Measurements from ENCODE around the gene GSN. TPM values are rescaled to one million over a fixed set of nuclear protein-coding genes. Genes with fewer than 3 reads are reported as not detected.
A peak's percentile ranks its signal among the peaks of the same experiment; 100 is the strongest.

GSN gene
- total RNA-seq, 1 donor from 2014 or later, result 28.5 TPM

DNA sequence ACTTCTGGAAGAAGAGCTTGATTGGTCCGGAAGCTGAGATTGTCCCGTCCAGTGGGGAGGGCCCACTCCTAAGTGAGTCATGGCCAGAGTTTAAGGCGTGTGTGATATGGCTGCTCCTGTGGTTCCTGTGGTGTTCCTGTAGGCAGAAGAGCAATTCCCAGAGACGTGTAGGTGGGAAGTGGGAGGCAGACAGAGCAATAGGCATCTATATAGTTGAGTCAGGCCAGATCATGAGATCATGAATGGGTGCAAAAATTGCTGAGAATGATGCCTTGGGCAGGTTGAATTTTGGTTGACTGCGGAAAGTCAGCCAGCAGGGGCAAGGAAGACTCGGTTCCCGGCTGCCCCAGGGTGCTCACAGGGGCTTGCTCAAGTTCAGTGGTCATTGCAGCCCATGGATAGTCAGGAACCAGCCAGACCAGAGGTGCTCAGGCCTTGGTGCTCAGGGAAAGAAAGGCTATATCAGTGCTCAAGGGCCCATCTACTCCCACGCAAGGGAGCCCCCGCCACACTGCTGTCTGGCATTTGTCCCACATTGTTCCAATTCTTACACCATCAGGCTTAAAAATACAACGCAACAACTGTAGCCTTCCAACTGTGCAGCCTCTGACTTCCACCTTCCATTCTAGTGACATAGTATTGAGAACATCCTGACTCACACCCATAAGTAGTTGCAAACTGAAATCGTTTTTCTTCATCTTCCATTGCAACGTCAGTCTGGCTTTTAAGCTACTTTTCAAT lies 21.0 kb upstream of the GSN start:
- no peak for DNase-seq

DNA sequence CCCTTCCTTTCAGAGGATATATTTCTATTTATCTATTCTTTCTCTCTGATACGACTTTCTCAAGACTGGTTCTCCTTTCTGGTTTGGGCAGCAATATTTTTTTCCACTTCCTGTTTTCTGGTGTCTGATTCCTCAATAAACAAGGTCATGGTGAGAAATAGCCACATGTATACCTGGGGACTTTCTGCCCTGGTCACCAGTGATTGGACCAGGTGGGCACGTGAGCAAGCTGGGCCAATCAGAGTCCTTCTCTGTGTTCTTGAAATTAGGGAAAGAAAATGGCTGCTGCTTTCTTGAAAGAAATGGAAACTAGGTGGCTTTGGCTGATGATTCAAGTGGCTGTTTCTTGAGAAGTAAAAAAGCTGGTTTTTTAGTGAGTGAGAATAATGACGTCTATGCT lies 18.4 kb upstream of the GSN start:
- no peak for DNase-seq

DNA sequence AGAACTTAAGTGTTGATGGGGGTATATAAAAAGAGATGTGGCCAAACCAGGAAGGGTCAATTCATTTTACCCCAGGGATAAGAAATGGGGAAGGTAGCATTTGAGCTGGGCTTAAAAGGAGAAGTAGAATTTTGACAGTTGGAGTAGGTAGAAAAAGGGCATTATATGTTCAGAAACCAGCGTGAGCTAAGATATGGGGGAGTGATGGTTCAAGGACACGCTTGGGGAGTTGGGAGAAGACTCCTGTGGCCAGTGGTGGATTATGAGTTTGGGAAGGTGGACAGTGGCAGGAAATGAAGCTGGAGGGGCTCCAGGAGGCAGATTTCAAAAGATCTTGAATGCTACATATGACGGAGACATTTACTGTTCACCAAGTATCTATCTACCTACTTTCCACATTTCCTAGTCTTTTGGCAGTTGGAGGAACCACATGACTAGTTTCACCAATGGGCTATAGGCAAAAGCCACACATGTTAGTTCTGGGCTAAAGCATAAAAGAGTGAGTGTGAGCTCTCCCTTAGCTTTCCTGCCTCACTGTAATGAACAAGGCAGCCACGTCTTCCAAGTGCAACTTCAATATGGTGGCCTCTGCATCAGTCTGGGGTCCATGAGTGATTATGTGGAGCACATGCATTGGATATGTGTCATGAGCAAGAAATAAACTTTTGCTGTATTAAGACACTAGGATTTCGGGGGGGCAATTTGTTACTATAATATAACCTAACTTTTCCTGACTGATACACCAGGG lies 15.7 kb upstream of the GSN start:
- DNase-seq, result no peak

DNA sequence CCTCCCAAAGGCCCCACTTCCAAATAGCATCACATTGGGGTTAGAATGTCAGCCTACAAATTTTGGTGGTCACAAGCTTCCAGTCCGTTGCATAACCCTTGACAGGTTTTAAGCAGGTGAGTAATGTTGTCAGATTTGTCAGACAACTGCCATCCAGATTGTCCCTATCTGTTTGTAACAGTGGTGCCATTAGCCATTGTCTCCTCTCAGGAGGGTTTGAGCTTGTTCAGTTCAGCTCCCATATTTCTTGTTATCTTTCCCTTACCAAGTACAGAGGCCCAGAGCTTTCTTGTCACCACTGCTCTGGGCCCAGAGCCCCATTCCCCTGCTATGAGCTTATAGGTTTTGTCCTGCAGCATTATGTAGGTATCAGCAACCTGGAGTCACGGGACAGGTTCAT lies 14.8 kb upstream of the GSN start:
- DNase-seq, result no peak

DNA sequence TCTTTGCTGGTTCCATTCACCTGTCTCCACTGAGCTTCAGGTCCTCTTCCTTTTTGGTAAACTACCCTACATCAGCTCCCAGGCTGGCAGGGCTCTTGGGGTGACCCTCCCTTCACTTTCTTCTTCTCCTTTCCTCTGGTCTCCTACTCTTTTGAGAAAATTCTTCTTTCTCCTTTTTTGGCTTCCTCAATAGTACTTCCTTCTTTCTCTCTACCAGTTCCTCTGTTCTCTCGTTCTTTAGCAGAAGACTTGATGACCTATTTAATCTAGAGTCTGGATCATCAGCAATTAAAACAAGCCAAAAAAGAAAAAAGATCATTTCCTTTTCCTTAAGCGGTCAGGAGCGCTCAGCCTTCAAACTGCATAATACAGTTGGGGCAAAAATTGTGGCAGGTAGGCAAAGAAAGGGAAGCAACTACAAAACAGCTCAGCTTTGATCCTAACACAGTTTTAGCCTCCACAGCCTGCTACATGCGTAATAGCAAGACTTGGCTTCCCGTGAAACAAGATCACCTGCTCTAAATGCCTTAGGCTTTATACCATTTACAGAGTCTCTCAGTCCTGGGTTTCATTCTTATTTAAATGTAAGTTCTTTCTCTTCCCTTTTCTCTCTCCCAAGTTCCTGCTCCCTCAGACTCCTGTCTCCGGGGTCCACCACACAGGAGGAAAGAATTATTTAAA lies 14.0 kb upstream of the GSN start:
- no peak for DNase-seq

DNA sequence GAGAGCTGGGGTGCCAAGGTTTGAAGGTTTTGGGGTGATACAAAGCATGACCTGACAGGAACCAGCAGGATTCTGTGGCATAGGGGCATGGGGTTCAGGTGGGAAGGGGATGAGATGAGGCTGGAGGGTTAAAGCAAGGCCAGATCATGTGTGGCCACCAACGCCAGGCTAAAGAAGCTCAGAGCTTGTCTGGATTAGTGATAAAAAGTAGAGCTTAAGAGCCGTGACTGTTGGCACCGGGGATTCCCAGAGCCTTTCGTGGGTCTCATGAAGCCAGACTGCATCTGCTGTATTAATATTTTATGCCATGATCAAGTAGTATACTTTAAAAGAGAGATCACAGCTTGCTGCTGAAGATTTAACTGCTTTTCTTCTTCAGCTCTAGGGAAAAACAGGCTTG lies 8.5 kb upstream of the GSN start:
- no peak for DNase-seq

DNA sequence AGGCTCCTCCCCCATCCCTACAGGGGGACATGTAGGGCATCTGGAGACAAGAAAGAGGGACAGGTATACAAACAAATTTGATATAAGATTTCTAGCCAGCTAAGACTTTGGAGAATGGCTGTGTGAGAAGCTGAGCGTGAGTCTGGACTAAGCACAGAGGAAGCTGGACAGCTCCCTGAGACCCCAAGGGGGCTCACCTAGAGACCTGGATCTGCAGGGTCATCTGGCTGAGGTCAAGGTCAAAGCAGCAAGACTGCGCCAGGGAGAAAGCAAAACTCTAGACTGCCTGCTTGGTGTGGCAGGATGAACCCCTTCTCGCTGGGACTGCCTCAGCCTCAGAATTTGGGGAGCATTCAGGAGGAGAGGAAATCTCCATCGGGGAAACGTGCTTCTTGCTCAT lies 8.0 kb upstream of the GSN start:
- DNase-seq, result no peak

DNA sequence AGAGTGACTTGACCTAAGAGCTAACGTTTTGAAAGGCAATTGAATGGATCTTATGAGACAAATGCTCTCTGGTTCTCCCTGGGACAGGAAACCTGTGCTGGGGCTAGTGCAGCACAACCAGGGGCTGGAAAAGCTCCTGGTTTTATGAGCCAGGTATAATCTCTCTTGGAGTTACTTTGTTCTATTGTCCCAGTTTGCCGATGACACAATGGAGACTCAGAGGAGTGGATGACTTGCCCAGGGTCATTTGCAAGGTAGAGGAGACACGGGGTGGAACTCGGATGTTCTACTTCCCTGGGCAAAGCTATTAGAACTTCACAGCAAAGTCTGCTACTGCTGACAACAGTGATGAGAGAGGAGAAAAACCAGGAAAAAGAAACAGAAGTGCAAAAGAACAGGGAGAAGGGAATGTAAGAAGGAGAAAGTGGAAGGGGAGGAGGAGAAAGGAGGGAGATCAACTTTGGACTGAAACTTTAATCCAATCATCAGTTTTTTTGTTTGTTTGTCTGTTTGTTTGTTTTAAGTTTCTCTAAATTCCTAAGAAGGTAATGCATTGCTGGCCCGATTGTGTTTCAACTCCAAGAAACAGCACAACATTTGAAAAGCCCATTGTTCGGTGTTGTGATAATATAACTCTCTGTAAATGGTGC lies 7.4 kb upstream of the GSN start:
- no peak for DNase-seq

DNA sequence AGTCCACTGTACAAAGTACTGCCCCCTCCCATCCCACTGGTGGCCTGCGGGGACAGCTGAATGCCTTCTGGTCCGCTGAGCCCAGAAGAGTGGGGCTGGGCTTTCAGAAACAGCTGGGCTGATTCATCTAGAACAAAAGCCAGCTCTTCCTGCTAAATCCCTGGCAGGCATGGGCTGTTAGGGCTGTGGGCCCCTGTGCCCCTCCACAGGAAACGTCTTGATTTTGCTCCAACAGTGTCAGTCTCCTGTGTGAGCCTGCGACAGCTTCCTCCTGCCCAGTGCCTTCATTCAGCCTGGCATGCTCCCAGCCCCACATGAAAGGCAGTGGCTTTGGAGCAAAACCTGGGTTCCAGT lies 6.9 kb upstream of the GSN start:
- peak; percentile 80 for DNase-seq

DNA sequence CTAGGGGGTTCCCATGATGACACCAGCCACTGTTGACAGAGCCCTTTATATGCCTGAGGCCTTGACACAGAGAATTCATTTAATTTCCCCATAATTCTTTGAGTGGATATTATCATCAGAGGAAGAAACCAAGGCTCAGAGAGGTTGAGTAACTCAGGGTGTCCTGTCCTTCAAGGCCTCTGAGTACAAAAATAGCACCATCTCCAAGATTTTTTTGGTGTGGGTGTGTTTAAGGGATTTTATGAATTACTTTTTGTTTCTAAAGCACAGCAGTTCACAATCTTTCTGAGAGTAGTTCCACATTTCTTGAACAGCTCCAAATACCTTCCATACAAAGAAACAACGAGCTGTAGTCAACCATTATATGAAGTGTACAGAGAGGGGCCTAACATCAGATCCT lies 6.2 kb upstream of the GSN start:
- DNase-seq, result no peak

DNA sequence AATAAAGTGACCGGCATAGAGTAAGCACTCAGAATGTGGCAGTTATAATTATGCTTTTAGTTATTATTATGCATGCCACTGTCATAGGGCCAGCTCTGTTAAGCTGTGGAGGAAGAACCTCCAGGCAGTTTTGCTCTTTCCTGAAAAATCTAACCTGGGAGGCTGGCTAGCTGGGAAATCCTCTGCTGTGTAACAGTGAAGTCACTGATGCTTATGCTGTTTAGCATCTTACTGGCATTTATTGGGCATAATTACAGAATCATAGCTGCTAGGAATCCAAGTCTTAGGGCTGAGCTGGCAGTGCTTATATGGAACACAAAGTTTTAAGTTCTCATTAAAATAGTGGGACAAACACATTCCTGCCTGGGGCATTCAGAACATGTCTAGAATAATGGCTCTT lies 5.5 kb upstream of the GSN start:
- no peak for DNase-seq

DNA sequence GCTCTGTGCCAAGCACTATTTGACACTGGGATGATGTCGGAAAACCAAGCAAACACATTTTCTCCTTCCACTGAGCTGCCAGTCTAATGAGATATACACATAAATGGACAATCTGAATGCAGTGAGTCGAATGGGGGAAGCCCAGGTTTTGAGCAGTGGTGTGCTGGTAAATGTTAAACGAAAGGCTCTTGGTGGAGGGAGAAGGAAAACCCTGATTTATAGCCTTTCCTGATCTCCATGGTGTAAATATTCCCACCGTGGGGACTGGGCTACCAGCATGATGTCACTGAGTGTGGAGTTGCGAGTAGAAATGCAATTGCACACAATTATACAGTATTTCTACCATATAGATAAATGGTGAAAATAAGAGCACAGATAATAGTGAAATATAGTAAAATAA lies 5.0 kb upstream of the GSN start:
- no peak for DNase-seq

DNA sequence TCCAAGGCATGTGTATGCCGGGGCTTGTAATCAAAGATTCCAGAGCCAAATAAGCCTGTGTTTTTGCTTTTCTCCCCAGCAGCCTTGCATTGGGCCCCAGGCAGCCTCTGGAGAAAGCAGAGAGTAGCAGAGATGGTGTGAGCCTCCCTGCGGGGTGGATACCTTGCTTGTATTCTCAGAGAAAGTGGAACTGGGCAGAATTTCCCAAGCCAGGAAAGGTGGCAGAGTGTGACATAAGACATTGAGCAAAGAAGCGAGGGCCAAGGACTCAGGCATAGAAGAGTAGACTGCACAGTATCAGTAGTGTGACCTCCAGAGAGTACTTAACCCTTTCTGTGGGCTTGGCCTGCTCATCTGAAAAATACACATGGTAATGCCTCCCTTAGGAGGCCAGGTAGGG lies 1.6 kb upstream of the GSN start:
- no peak for DNase-seq

DNA sequence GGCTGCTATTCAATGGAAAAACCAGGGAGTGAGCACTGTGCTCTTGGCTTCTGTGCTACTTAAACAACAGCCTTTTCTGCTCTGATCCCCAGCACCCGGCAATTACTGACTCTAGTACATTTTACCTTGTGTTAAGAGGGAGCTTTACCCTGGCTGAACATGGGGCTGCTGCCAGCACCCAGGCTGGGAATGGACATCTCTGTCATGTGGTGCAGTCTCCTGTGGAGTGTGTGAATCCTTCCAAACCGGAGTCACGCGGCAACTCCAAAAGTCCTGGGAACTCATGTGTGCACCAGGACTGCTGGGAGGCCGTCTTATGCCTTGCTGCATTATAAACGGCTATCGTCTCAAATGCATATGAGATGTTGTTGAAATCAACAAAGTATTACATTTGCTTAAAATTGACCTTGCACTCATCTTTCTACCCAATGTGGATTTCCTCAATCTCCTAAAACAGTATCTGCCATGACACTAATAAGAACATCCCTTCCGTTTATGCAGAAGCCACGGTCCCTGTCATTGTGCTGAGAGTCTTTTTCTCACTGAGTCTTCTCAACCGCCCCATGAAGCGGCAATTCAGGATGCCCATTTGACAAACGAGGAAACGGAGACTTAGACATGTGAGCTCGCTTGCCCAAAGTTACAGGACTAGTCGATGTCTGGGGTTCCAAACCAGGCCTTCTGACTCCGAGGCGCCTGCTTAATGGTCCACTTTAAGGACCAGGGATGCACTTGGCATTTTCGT lies 884 bp upstream of the GSN start:
- no peak for DNase-seq

DNA sequence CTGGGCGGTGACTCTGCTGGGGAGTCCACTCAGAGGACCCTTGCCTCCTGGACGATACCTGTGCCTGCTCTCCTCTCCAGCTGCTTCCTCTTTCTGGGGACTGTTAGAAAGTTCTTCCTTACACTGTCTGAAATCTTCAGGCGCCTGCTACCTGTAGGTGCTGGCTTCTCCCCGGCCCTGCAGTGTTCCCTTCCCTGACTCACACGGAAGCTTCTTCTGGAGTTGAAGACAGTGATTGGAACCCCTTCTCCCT lies 562 bp downstream of the GSN start:
- DNase-seq, result no peak

DNA sequence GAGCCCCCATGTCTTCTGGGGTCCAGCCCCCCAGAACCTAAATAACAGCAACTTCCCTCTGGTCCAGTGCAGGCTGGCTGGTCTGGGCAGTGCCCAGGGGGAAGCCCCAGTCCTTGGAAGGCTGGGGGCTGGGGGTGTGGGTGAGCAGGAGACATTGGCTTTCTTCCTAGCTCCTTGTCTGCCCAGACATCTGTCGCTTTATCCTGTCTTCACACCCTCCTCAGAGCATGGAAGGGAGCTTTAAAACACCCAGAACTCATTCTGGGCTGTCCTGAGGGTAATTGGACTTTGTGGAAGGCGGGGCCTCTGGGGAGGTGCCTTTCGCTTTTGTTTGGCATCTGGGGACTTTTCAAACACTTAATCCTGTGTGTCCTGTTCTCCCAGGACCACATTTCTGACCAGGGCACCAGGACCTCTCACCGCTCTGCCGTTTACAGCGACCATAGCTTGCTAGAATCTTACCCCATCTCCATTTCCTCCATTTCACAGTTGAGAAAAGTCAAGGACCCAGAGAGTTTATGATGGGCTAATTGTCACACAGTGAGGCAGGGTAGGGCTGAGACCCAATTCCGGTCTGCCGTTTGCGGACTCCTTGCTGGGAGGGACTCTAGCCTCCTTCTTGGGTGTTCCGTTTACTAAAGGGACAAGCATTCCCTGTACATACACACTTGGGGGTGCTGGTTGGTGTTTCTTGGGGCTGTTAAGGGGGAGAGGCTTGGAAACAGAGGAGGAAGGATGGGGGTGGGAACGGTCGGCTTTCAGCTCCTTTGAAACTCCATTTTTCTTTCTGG lies 1.1 kb downstream of the GSN start:
- peak; percentile 51 for DNase-seq

DNA sequence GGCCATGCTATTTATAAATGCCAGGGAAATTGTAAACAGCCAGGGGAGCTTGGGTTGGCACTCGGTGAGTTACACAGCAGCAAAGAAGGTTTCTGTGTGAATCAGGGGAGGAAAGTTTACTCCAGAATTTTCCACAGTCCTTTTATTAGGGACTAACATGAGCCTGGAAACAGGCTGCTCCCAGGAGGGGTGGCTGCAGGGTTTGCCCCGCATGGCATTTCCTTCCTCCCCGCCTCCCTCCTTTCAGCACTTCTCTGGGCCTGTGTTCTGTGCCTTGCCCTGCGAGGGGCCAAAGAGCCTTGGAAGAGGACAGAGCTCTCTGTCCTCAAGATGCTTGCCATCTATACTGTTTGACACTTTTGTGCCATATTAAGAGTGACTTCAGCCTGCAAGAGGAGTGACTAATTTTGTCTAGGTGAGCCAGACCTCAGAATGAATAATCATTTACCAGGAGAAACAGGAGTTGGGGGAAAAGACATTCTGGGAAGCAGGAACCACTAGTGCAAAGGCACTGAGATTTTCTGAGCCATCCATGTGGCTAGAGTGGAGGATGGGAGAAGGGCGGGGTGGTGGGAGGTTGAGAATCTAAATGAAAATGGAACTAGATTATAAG lies 1.8 kb downstream of the GSN start:
- DNase-seq, result no peak

DNA sequence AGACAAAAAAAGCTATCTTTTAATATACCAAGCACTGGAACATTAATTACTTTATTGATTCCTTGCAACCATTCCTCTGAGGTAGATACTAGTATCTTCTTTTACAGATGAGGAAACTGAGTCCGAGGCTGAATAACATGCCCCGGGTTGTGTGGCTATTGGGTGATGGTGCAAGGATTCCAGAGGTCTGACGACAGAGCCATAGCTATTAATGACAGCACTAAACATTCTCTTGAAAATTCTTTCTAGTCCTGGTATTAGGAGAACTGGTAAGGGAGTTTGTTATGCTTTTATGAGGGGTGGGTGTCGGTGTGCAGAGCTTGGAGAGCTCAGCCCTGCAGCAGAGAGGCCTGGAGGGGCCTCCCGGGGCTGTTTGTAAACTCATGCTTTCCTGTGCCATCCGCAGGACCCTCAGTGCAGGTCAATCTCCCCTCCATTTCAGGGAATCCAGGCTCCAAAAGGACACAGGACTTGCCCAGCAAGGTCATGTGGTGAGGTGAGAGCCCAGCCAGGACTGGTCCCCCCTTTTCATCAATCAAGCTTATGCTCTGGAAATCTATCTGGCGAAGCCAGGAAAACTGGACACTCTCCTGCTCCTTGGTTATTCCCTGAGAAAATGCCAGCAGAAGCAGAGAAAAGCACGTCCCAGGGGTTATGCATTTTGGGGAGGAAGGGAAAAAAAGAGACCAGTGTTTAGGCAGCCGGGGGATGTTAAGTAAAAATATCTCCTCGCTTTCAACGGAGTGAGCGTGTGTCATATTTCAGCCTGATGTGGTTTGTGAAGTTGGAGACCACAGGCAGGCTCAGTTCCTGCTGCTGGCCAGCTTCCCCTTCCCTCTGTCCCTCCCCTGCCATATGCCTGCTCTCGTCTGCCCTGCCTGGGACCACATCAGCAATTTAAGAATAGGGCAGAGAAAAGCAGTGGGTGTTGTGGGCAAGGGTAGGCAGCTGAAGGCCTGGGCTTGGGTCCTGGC lies 3.7 kb downstream of the GSN start:
- DNase-seq, result no peak

DNA sequence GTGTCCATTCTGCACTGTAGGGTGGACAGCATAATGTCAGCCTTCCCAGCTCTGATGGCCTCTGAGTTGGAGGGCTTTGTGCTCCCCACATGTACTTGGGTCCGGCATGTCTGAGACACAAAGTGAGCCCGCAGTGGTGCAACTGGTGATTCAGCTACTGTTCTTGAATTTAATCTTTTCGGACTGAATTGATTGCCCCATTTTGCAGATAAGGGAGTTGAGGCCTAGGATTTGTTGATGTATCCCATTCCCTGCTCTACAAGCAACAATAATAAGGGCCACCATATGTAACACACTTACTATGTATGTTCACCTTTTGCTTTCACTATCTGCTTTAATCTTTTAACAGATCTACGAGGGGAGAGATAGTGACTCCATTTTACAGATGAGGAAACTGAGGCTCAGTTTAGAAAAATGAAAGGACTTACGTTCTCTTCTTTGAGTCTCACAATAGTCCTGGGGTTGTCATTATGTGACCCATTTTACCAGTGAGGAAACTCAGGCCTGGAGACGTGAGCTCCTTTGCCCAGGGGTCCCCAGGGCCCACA lies 4.5 kb downstream of the GSN start:
- no peak for DNase-seq

All from occipital lobe (tissue), 2 donors.